SK-N-SH treated with all-trans-retinoic acid at 6 μM for 48 hours (cell line): ENCODE results near the gene NXF2B.

Source experiments
- ATAC-seq: fragments of 200-7000 bp; cut with Tn5 transposase; 3 replicates; pipeline ENCODE4 v1.9.1; 2020; ENCODE audit warnings: mild to moderate bottlenecking, moderate library complexity
- ARNTL ChIP-seq: fragments of 450-650 bp; formaldehyde crosslinking; IDR thresholded peaks from 2 replicates; pipeline ENCODE4 v1.5.0; 2020; ENCODE audit warnings: low read depth, mild to moderate bottlenecking, moderate library complexity, borderline replicate concordance
- BACH2 ChIP-seq: fragments of 250-450 bp; sonication (Bioruptor Pico); IDR thresholded peaks from 2 replicates; pipeline ENCODE4 v1.9.0; 2021; ENCODE audit warnings: mild to moderate bottlenecking, borderline replicate concordance
- CSDC2 ChIP-seq: fragments of 250-450 bp; sonication (Bioruptor Pico); IDR thresholded peaks from 2 replicates; pipeline ENCODE4 v1.5.0; 2020; ENCODE audit warnings: mild to moderate bottlenecking, moderate library complexity
- CSRNP3 ChIP-seq: fragments of 250-450 bp; sonication (Bioruptor Pico); IDR thresholded peaks from 2 replicates; pipeline ENCODE4 v1.5.1; 2021; ENCODE audit warnings: mild to moderate bottlenecking, moderate library complexity
- ESRRG ChIP-seq: fragments of 250-450 bp; sonication (Bioruptor Pico); IDR thresholded peaks from 2 replicates; pipeline ENCODE4 v1.6.1; 2021; ENCODE audit warnings: mild to moderate bottlenecking
- GLIS3 ChIP-seq: fragments of 250-450 bp; sonication (Bioruptor Pico); IDR thresholded peaks from 2 replicates; pipeline ENCODE4 v1.5.0; 2020; ENCODE audit warnings: mild to moderate bottlenecking, moderate library complexity
- ISL1 ChIP-seq: fragments of 250-450 bp; sonication (Bioruptor Pico); IDR thresholded peaks from 2 replicates; pipeline ENCODE4 v2.1.2; 2022; ENCODE audit warnings: mild to moderate bottlenecking, moderate library complexity
- OSR1 ChIP-seq: fragments of 250-450 bp; sonication (Bioruptor Pico); IDR thresholded peaks from 2 replicates; pipeline ENCODE4 v1.8.0; 2022; ENCODE audit warnings: moderate library complexity, mild to moderate bottlenecking, inconsistent platforms
- POU6F1 ChIP-seq: fragments of 250-450 bp; sonication (Bioruptor Pico); IDR thresholded peaks from 2 replicates; pipeline ENCODE4 v1.8.0; 2021; ENCODE audit warnings: low read depth, mild to moderate bottlenecking, moderate library complexity, borderline replicate concordance
- PPARA ChIP-seq: fragments of 250-450 bp; sonication (Bioruptor Pico); IDR thresholded peaks from 2 replicates; pipeline ENCODE4 v1.5.0; 2020; ENCODE audit warnings: mild to moderate bottlenecking, borderline replicate concordance
- SNAI2 ChIP-seq: fragments of 250-450 bp; sonication (Bioruptor Pico); IDR thresholded peaks from 2 replicates; pipeline ENCODE4 v1.5.0; 2020; ENCODE audit warnings: mild to moderate bottlenecking, moderate library complexity
- TCF4 ChIP-seq: fragments of 250-450 bp; sonication (Bioruptor Pico); IDR thresholded peaks from 2 replicates; pipeline ENCODE4 v1.8.0; 2021; ENCODE audit warnings: mild to moderate bottlenecking, moderate library complexity, borderline replicate concordance
- TOX ChIP-seq: fragments of 250-450 bp; sonication (Bioruptor Pico); IDR thresholded peaks from 2 replicates; pipeline ENCODE4 v1.8.0; 2021; ENCODE audit warnings: mild to moderate bottlenecking, moderate library complexity, borderline replicate concordance
- TSHZ2 ChIP-seq: fragments of 250-450 bp; sonication (Bioruptor Pico); IDR thresholded peaks from 2 replicates; pipeline ENCODE4 v1.5.0; 2020; ENCODE audit warnings: mild to moderate bottlenecking, moderate library complexity
- ZC3H10 ChIP-seq: fragments of 250-450 bp; sonication (Bioruptor Pico); IDR thresholded peaks from 2 replicates; pipeline ENCODE4 v1.5.1; 2021; ENCODE audit warnings: mild to moderate bottlenecking, moderate library complexity
- ZFP3 ChIP-seq: fragments of 250-450 bp; sonication (Bioruptor Pico); IDR thresholded peaks from 2 replicates; pipeline ENCODE4 v1.5.0; 2020; ENCODE audit warnings: mild to moderate bottlenecking, moderate library complexity
- ZFP30 ChIP-seq: fragments of 450-650 bp; formaldehyde crosslinking; IDR thresholded peaks from 2 replicates; pipeline ENCODE4 v1.5.0; 2022; ENCODE audit warnings: mild to moderate bottlenecking, moderate library complexity
- ZNF565 ChIP-seq: fragments of 450-650 bp; formaldehyde crosslinking; conservative IDR thresholded peaks from 2 replicates; pipeline ENCODE4 v1.5.0; 2020; ENCODE audit warnings: low read depth, mild to moderate bottlenecking, moderate library complexity
- ZNF70 ChIP-seq: fragments of 450-650 bp; formaldehyde crosslinking; IDR thresholded peaks from 2 replicates; pipeline ENCODE4 v1.5.0; 2020; ENCODE audit warnings: mild to moderate bottlenecking, moderate library complexity
- ZNF8 ChIP-seq: fragments of 450-650 bp; formaldehyde crosslinking; IDR thresholded peaks from 2 replicates; pipeline ENCODE4 v1.5.0; 2020; ENCODE audit warnings: mild to moderate bottlenecking, moderate library complexity
- TF ChIP-seq, protein P1 (sequence below): fragments of 250-450 bp; sonication (Bioruptor Pico); IDR thresholded peaks from 2 replicates; pipeline ENCODE4 v1.8.0; 2020; ENCODE audit warnings: mild to moderate bottlenecking, moderate library complexity, borderline replicate concordance

NXF2B gene

DNA sequence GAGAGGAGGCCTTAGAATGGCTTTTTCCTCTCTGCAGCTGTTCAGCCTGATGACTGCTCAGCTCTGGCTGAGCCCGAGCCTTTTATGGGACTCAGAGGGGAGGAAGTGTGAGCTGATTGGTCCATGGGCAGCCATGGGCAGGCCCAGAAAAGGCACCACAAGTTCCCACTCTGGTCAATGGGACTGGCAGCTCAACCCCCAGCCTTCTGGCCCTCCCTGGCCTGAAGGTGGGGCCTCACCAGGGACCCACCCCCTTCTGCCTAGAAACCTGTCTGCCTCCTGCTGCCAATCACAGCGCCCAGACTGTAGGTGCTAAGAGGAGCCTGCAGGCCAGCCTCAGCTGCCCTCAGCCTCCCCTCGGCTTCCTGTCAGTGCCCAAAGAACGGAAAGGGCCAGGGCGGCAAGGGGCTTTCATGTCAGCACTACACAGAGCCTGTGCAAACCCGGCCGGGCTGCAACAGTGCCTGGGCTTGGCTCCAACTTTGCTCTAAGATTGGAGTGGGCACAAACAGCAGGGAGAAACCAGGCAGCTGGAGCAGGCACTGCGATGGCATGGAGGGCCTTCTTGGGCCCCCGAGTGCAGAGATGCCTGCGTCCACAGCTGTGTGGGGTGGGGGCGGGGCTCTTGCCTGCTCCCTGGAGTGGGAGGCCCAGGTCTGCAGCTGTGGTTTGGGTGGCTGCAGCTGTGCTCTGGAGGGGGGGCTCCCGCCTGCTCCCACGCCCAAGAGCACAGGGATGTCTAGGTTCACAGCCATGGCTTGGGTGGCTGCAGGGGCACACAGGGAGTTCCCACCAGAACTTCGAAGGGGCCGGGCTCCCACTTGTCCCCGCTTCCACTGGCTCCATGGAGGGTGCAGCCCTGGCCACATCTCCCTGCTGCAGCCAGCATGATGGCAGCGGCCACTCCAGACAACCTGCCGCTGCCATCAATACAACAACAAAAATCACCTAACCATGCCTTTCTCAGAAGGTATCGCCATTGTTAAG, 100.2 kb downstream of the NXF2B start:
- no peak for TF ChIP-seq SNAI2 (CRISPR knock-in tag)
- TF ChIP-seq ZNF70 (CRISPR knock-in tag) = no peak
- TF ChIP-seq GLIS3 (CRISPR knock-in tag) = no peak
- TF ChIP-seq ISL1 (CRISPR knock-in tag) = no peak
- TF ChIP-seq TSHZ2 (CRISPR knock-in tag) = no peak
- TF ChIP-seq, protein P1, sequence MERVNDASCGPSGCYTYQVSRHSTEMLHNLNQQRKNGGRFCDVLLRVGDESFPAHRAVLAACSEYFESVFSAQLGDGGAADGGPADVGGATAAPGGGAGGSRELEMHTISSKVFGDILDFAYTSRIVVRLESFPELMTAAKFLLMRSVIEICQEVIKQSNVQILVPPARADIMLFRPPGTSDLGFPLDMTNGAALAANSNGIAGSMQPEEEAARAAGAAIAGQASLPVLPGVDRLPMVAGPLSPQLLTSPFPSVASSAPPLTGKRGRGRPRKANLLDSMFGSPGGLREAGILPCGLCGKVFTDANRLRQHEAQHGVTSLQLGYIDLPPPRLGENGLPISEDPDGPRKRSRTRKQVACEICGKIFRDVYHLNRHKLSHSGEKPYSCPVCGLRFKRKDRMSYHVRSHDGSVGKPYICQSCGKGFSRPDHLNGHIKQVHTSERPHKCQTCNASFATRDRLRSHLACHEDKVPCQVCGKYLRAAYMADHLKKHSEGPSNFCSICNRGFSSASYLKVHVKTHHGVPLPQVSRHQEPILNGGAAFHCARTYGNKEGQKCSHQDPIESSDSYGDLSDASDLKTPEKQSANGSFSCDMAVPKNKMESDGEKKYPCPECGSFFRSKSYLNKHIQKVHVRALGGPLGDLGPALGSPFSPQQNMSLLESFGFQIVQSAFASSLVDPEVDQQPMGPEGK = no peak
- TF ChIP-seq ZNF565 (CRISPR knock-in tag) = no peak
- TF ChIP-seq ZFP3 (CRISPR knock-in tag) = no peak
- no peak for TF ChIP-seq ARNTL (CRISPR knock-in tag)
- TF ChIP-seq PPARA (CRISPR knock-in tag) = no peak
- TF ChIP-seq TCF4 (CRISPR knock-in tag) = no peak
- no peak for TF ChIP-seq OSR1
- no peak for TF ChIP-seq ZFP30 (CRISPR knock-in tag)
- no peak for TF ChIP-seq ZNF8
- TF ChIP-seq ESRRG = no peak
- no peak for TF ChIP-seq CSDC2 (CRISPR knock-in tag)
- no peak for TF ChIP-seq ZC3H10 (CRISPR knock-in tag)
- TF ChIP-seq, all 23 proteins: peak for 0
- peak; percentile 41; the same call in 1 of the 3 replicates for ATAC-seq

DNA sequence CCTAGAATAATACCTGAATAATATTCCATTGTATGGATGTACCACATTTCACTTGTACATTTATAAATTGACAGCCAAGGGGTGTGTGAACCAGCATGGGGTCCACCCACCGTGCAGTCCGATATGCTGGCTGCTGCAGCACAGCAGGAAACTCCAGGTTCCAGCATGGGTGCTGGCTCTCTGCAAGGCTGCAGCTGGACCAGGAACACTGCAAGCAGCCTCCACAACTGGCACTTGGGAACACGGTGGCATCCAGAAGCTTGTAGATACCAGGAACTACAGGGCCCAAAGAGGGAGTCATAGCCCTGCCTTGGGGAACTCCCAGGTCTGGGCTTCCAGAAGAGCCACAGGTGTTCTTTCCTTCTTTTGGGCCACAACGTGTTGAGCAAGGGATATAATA, 101.6 kb downstream of the NXF2B start:
- TF ChIP-seq ZNF8 (no peak), ARNTL (CRISPR knock-in tag) (no peak), ZNF565 (CRISPR knock-in tag) (no peak), ZC3H10 (CRISPR knock-in tag) (no peak), GLIS3 (CRISPR knock-in tag) (no peak), ZNF70 (CRISPR knock-in tag) (no peak), ZFP30 (CRISPR knock-in tag) (no peak), CSRNP3 (CRISPR knock-in tag) (no peak), BACH2 (CRISPR knock-in tag) (no peak), OSR1 (no peak), TOX (CRISPR knock-in tag) (no peak), CSDC2 (CRISPR knock-in tag) (no peak), SNAI2 (CRISPR knock-in tag) (no peak), PPARA (CRISPR knock-in tag) (no peak), POU6F1 (CRISPR knock-in tag) (no peak)
- TF ChIP-seq, protein P1 = no peak
- no peak for ATAC-seq
